ENCODE results near the gene ATPAF1. TPM values are rescaled to one million over a fixed set of nuclear protein-coding genes. Genes with fewer than 3 reads are reported as not detected.

The ATPAF1 gene
- total RNA-seq, 3 donors from 2014 or later (not counting 1 experiment from before 2014, with no cell fraction given) = 18.0 to 21.7 (median 19.0) TPM

GRCh38 chr1:46708121-46708520 lies 40.0 kb upstream of the ATPAF1 start:
- no peak overlapping the region for H3K4me3 ChIP-seq (ENCODE audit: low read length)
- H3K4me1 ChIP-seq (ENCODE audit: control insufficient read depth, insufficient read depth, low read length) = no peaks in the 10 kb centered on the region
- H3K4me1 Mint-ChIP-seq = peaks cover 17 to 25% of the 10 kb centered on the region in 2 donors
- ATAC-seq = no peak
- H3K27me3 ChIP-seq (ENCODE audit: control insufficient read depth, insufficient read depth, low read length) = no peaks in the 10 kb centered on the region
- H3K27ac ChIP-seq (ENCODE audit: low read length) = no peak overlapping the region
- H3K9me3 Mint-ChIP-seq = no peaks in the 10 kb centered on the region
- H3K9me3 ChIP-seq (ENCODE audit: control insufficient read depth, insufficient read depth, low read length) = no peaks in the 10 kb centered on the region
- no peaks in the 10 kb centered on the region for H3K27me3 Mint-ChIP-seq (ENCODE audit: low read depth in 2 of 2)
- TF ChIP-seq CTCF (IDR thresholded peaks at IDR 0.05) = no peak
- H3K27ac Mint-ChIP-seq = no peak overlapping the region
- WGBS (ENCODE audit: insufficient coverage) = no CpG with 5 or more reads among the region's 1 CpG
- H3K4me3 Mint-ChIP-seq = no peak overlapping the region
- intact Hi-C loops (cut with micrococcal nuclease) = no loop called here
- DNase-seq = no peak
- peaks cover 79% of the 10 kb centered on the region for H3K36me3 ChIP-seq (ENCODE audit: control insufficient read depth, insufficient read depth, low read length)
- H3K36me3 Mint-ChIP-seq = peaks cover 21% of the 10 kb centered on the region

- intact Hi-C loops (cut with micrococcal nuclease) = no loop called here
- H3K27ac Mint-ChIP-seq = no peak overlapping the region
These were observed 37.2 kb upstream of the ATPAF1 start for GRCh38 chr1:46705408-46705807.

GRCh38 chr1:46703927-46704641 lies 35.9 kb upstream of the ATPAF1 start:
- Histone ChIP-seq H3K27me3 (ENCODE audit: control insufficient read depth, insufficient read depth, low read length) (no peaks in the 10 kb centered on the region), H3K4me3 (ENCODE audit: low read length) (no peak overlapping the region), H3K36me3 (ENCODE audit: control insufficient read depth, insufficient read depth, low read length) (peaks cover 65% of the 10 kb centered on the region), H3K9me3 (ENCODE audit: control insufficient read depth, insufficient read depth, low read length) (no peaks in the 10 kb centered on the region), H3K4me1 (ENCODE audit: control insufficient read depth, insufficient read depth, low read length) (no peaks in the 10 kb centered on the region), H3K27ac (ENCODE audit: low read length) (no peak overlapping the region)
- peaks cover 21% of the 10 kb centered on the region for H3K36me3 Mint-ChIP-seq
- intact Hi-C loops (cut with micrococcal nuclease) = no loop called here
- H3K27me3 Mint-ChIP-seq (ENCODE audit: low read depth in 2 of 2) = no peaks in the 10 kb centered on the region
- H3K4me3 Mint-ChIP-seq = no peak overlapping the region
- peaks cover 35 to 36% of the 10 kb centered on the region in 2 donors for H3K4me1 Mint-ChIP-seq
- ATAC-seq (no peak), DNase-seq (no peak)
- no peaks in the 10 kb centered on the region for H3K9me3 Mint-ChIP-seq
- WGBS (ENCODE audit: insufficient coverage) = 97% methylated on average over 3 of the region's 3 CpGs
- no peak overlapping the region for H3K27ac Mint-ChIP-seq
- TF ChIP-seq CTCF (IDR thresholded peaks at IDR 0.05) = no peak

More at GRCh38 chr1:46705408-46705807, 37.2 kb upstream of the ATPAF1 start:
- no peak overlapping the region for H3K4me3 ChIP-seq (ENCODE audit: low read length)
- no peak for DNase-seq
- Mint-ChIP-seq H3K4me1 (peaks cover 25 to 33% of the 10 kb centered on the region in 2 donors), H3K36me3 (peaks cover 21% of the 10 kb centered on the region), H3K9me3 (no peaks in the 10 kb centered on the region), H3K27me3 (ENCODE audit: low read depth in 2 of 2) (no peaks in the 10 kb centered on the region), H3K4me3 (no peak overlapping the region)
- no peaks in the 10 kb centered on the region for H3K4me1 ChIP-seq (ENCODE audit: control insufficient read depth, insufficient read depth, low read length)
- ATAC-seq = no peak
- H3K27me3 ChIP-seq (ENCODE audit: control insufficient read depth, insufficient read depth, low read length) = no peaks in the 10 kb centered on the region
- 96% methylated on average over 9 of the region's 9 CpGs for WGBS (ENCODE audit: insufficient coverage)
- no peaks in the 10 kb centered on the region for H3K9me3 ChIP-seq (ENCODE audit: control insufficient read depth, insufficient read depth, low read length)
- no peak overlapping the region for H3K27ac ChIP-seq (ENCODE audit: low read length)
- peaks cover 73% of the 10 kb centered on the region for H3K36me3 ChIP-seq (ENCODE audit: control insufficient read depth, insufficient read depth, low read length)
- no peak for TF ChIP-seq CTCF (IDR thresholded peaks at IDR 0.05)

- Histone ChIP-seq H3K4me3 (ENCODE audit: low read length) (no peak overlapping the region), H3K36me3 (ENCODE audit: control insufficient read depth, insufficient read depth, low read length) (peaks cover 59% of the 10 kb centered on the region), H3K4me1 (ENCODE audit: control insufficient read depth, insufficient read depth, low read length) (no peaks in the 10 kb centered on the region), H3K27me3 (ENCODE audit: control insufficient read depth, insufficient read depth, low read length) (no peaks in the 10 kb centered on the region), H3K9me3 (ENCODE audit: control insufficient read depth, insufficient read depth, low read length) (no peaks in the 10 kb centered on the region), H3K27ac (ENCODE audit: low read length) (no peak overlapping the region)
- Mint-ChIP-seq H3K9me3 (no peaks in the 10 kb centered on the region), H3K4me3 (no peak overlapping the region), H3K4me1 (peaks cover 36 to 46% of the 10 kb centered on the region in 2 donors), H3K36me3 (peaks cover 17% of the 10 kb centered on the region), H3K27ac (peak overlapping the region in 1 of 2 donors; percentile 7), H3K27me3 (ENCODE audit: low read depth in 2 of 2) (no peaks in the 10 kb centered on the region)
- WGBS (ENCODE audit: insufficient coverage) = 36% methylated on average over 2 of the region's 3 CpGs
- ATAC-seq = peak in 2 of 3 donors; percentile 24 to 32
- intact Hi-C loops (cut with micrococcal nuclease) = no loop called here
- DNase-seq = no peak
- TF ChIP-seq CTCF (IDR thresholded peaks at IDR 0.05) = no peak
These were observed 31.5 kb upstream of the ATPAF1 start for GRCh38 chr1:46699666-46700065.

Measured in natural killer cell (primary cell).